Activated naive CD4-positive, alpha-beta T cell treated with anti-CD3 and anti-CD28 coated beads, Interleukin-2, amount 50 U/mL, for 72 hours (primary cell): ENCODE measurements around the gene OIT3. TPM values are rescaled to one million over a fixed set of nuclear protein-coding genes. Genes with fewer than 3 reads are reported as not detected.
A peak's percentile ranks its signal among the peaks of the same experiment; 100 is the strongest.
"Not testable (repeated sequence)": the region's sequence is repeated elsewhere in the genome, so short reads cannot be mapped to it uniquely, and the experiment has no call there.

Experiments used
- ATAC-seq, 2 donors: fragments of 150-1000 bp; cut with Tn5 transposase; 2 replicates each; pipeline ENCODE4 v1.10.0; 2021; ENCODE audit warnings: mild to moderate bottlenecking in 2 of 2, moderate library complexity in 2 of 2
- DNase-seq, 2 donors: peaks; one replicate each; pipeline ENCODE4 v3.0.0; 2021 to 2022; ENCODE audit warnings: low spot score in 2 of 2
- H3K27ac Mint-ChIP-seq, 2 donors: one replicate each; pipeline ENCODE4 v1.8.0; 2022; ENCODE audit warnings: mild to moderate bottlenecking in 2 of 2, mixed read lengths in 2 of 2
- H3K36me3 Mint-ChIP-seq, 2 donors: one replicate each; pipeline ENCODE4 v1.8.0; 2022; ENCODE audit warnings: mixed read lengths in 2 of 2
- H3K9me3 Mint-ChIP-seq, 2 donors: one replicate each; pipeline ENCODE4 v1.8.0; 2022; ENCODE audit warnings: mixed read lengths in 2 of 2
- total RNA-seq, 2 donors: library from RNA; stranded (reverse); gene quantifications; one replicate each; pipeline ENCODE4 v1.2.3, GENCODE V29; 2022

Gene OIT3
- total RNA-seq, 2 donors from 2014 or later, result not detected

- H3K27ac Mint-ChIP-seq, result peak overlapping the region in 1 of 2 donors; percentile 84
- no peak for ATAC-seq
- peaks cover 0 to 6% of the 10 kb centered on the region in 2 donors for H3K9me3 Mint-ChIP-seq
- H3K36me3 Mint-ChIP-seq, result peaks cover 14 to 24% of the 10 kb centered on the region in 2 donors
- no peak for DNase-seq
Observed at GRCh38 chr10:72888151-72888638, 5.3 kb upstream of the OIT3 start.

DNA sequence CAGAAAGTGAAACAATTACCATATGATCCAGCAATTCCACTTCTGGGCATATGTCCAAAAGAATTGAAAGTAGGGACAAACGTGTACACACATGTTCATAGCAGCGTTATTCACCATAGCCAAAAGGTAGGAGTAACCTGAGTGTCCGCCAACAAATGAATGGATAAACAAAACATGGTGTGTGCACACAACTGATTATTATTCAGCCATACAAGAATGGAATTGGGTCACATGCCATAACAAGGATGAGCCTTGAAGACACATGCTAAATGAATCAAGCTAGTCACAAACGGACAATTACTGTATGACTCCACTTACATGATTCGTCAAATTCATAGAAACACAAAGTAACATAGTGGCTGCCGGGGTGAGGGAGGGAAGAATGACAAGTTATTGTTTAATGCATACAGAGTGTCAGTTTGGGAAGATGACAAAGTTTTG is 4.1 kb upstream of the OIT3 start:
- DNase-seq (no peak), ATAC-seq (no peak)
- H3K9me3 Mint-ChIP-seq, result peaks cover 0 to 6% of the 10 kb centered on the region in 2 donors
- H3K27ac Mint-ChIP-seq, result no peak overlapping the region
- peaks cover 14 to 24% of the 10 kb centered on the region in 2 donors for H3K36me3 Mint-ChIP-seq

GRCh38 chr10:72890086-72890485 is 3.5 kb upstream of the OIT3 start:
- no peak for DNase-seq

GRCh38 chr10:72895236-72895850 is 1.8 kb downstream of the OIT3 start:
- Mint-ChIP-seq H3K27ac (no peak overlapping the region), H3K36me3 (no peaks in the 10 kb centered on the region), H3K9me3 (no peaks in the 10 kb centered on the region)
- ATAC-seq, result no peak
- DNase-seq, result no peak

More at GRCh38 chr10:72890086-72890485, 3.5 kb upstream of the OIT3 start:
- Mint-ChIP-seq H3K9me3 (peaks cover 0 to 6% of the 10 kb centered on the region in 2 donors), H3K27ac (no peak overlapping the region), H3K36me3 (peaks cover 14 to 24% of the 10 kb centered on the region in 2 donors)
- no peak for ATAC-seq

- no peak overlapping the region for H3K27ac Mint-ChIP-seq
- no peaks in the 10 kb centered on the region for H3K9me3 Mint-ChIP-seq
- no peak for ATAC-seq
Observed at GRCh38 chr10:72898616-72899015, 5.1 kb downstream of the OIT3 start.

DNA sequence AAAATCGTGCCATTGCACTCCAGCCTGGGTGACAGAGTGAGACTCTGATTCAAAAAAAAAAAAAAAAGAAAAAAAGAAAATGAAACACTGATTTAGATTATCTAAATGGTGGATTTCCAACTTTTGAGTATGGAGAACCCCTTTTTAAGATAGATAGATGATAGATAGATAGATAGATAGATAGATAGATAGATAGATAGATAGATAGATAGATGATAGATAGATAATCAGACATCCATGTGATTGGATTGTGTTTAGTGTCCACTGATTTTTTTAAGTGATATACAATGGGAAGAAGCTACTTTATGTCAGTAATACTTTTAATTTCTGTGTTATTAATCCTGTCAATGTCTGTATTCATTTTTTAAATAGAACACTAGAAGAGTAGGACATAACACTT is 6.0 kb downstream of the OIT3 start:
- DNase-seq (no peak), ATAC-seq (no peak)
- Mint-ChIP-seq H3K36me3 (no peaks in the 10 kb centered on the region), H3K9me3 (no peaks in the 10 kb centered on the region), H3K27ac (no peak overlapping the region)

More at GRCh38 chr10:72898616-72899015, 5.1 kb downstream of the OIT3 start:
- DNase-seq, result no peak
- no peaks in the 10 kb centered on the region for H3K36me3 Mint-ChIP-seq

GRCh38 chr10:72903941-72904446 is 10.5 kb downstream of the OIT3 start:
- DNase-seq, H3K27ac Mint-ChIP-seq, ATAC-seq, H3K9me3 Mint-ChIP-seq, H3K36me3 Mint-ChIP-seq: not testable (repeated sequence)

- ATAC-seq, result no peak
- no peak overlapping the region for H3K27ac Mint-ChIP-seq
Observed at GRCh38 chr10:72904806-72905205, 11.3 kb downstream of the OIT3 start.

DNA sequence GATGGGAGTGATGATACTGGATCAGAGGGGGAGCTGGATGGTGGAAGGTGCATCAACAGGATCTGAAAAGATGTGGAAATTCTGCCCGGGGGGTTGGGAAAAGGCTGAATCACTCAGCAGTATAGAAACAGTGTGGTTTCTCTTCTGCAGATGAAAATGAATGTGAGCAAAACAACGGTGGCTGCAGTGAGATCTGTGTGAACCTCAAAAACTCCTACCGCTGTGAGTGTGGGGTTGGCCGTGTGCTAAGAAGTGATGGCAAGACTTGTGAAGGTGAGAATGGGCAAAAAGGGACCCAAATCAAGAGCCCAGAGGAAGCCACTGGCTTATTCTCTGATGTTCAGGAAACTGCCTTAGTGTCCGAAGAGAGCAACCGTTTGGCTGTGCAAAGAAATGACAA is 12.9 kb downstream of the OIT3 start:
- DNase-seq (no peak), ATAC-seq (no peak)
- no peak overlapping the region for H3K27ac Mint-ChIP-seq
- H3K36me3 Mint-ChIP-seq, result no peaks in the 10 kb centered on the region
- no peaks in the 10 kb centered on the region for H3K9me3 Mint-ChIP-seq

More at GRCh38 chr10:72904806-72905205, 11.3 kb downstream of the OIT3 start:
- Mint-ChIP-seq H3K36me3 (no peaks in the 10 kb centered on the region), H3K9me3 (no peaks in the 10 kb centered on the region)
- no peak for DNase-seq

- Mint-ChIP-seq H3K9me3 (no peaks in the 10 kb centered on the region), H3K27ac (no peak overlapping the region), H3K36me3 (no peaks in the 10 kb centered on the region)
- ATAC-seq (no peak), DNase-seq (no peak)
Observed at GRCh38 chr10:72910705-72911104, 17.2 kb downstream of the OIT3 start.

- H3K36me3 Mint-ChIP-seq, result no peaks in the 10 kb centered on the region
Observed at GRCh38 chr10:72911758-72912157, 18.2 kb downstream of the OIT3 start.

GRCh38 chr10:72912736-72913135 is 19.2 kb downstream of the OIT3 start:
- H3K27ac Mint-ChIP-seq, result no peak overlapping the region
- ATAC-seq (no peak), DNase-seq (no peak)
- no peaks in the 10 kb centered on the region for H3K36me3 Mint-ChIP-seq
- H3K9me3 Mint-ChIP-seq, result no peaks in the 10 kb centered on the region

More at GRCh38 chr10:72911758-72912157, 18.2 kb downstream of the OIT3 start:
- Mint-ChIP-seq H3K9me3 (no peaks in the 10 kb centered on the region), H3K27ac (no peak overlapping the region)
- ATAC-seq (no peak), DNase-seq (no peak)

DNA sequence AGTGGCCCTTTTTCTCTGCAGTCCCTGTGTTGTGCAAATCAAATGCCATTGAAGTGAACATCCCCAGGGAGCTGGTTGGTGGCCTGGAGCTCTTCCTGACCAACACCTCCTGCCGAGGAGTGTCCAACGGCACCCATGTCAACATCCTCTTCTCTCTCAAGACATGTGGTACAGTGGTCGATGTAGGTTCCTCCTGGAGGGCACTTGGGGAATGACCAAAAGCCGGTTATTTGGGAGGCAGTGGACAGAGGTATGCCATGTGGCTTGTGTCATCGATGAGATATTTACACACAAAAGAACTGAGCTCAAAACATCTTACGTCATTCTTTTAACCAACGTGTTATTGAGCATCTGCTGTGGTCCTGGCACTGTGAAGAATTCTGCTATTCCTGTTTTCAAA is 19.7 kb downstream of the OIT3 start:
- no peaks in the 10 kb centered on the region for H3K9me3 Mint-ChIP-seq
- H3K27ac Mint-ChIP-seq, result no peak overlapping the region
- no peak for ATAC-seq
- no peaks in the 10 kb centered on the region for H3K36me3 Mint-ChIP-seq
- DNase-seq, result no peak

GRCh38 chr10:72917201-72917600 is 23.7 kb downstream of the OIT3 start:
- H3K36me3 Mint-ChIP-seq, result peaks cover 10 to 15% of the 10 kb centered on the region in 2 donors
- peaks cover 6 to 12% of the 10 kb centered on the region in 2 donors for H3K9me3 Mint-ChIP-seq
- ATAC-seq, H3K27ac Mint-ChIP-seq, DNase-seq: not testable (repeated sequence)

- DNase-seq, H3K27ac Mint-ChIP-seq, ATAC-seq: not testable (repeated sequence)
- Mint-ChIP-seq H3K9me3 (peaks cover 10 to 16% of the 10 kb centered on the region in 2 donors), H3K36me3 (peaks cover 10 to 20% of the 10 kb centered on the region in 2 donors)
Observed at GRCh38 chr10:72917803-72918332, 24.3 kb downstream of the OIT3 start.

GRCh38 chr10:72918352-72918751 is 24.8 kb downstream of the OIT3 start:
- Mint-ChIP-seq H3K9me3 (peaks cover 10 to 16% of the 10 kb centered on the region in 2 donors), H3K27ac (no peak overlapping the region)
- no peak for DNase-seq

DNA sequence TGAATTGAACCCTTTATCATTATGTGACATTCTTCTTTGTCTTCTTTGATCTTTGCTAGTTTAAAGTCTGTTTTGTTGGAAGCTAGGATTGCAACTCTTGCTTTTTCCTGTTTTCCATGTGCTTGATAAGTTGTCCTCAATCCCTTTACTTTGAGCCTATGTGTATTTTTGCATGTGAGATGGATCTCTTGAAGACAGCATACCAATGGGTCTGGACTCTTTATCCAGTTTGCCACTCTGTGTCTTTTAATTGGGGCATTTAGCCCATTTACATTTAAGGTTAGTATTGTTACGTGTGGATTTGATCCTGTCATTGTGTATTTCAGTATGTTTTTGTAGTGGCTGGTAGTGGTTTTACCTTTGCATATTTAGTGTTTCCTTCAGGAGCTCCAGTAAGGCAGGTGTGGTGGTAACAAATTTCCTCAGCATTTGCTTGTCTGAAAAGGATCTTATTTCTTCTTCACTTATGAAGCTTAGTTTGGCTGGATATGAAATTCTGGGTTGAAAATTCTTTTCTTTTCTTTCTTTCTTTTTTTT is 27.7 kb downstream of the OIT3 start:
- not testable (repeated sequence) for DNase-seq, H3K27ac Mint-ChIP-seq, ATAC-seq
- Mint-ChIP-seq H3K9me3 (peaks cover 10 to 16% of the 10 kb centered on the region in 2 donors), H3K36me3 (peaks cover 10 to 20% of the 10 kb centered on the region in 2 donors)

More at GRCh38 chr10:72918352-72918751, 24.8 kb downstream of the OIT3 start:
- peaks cover 10 to 20% of the 10 kb centered on the region in 2 donors for H3K36me3 Mint-ChIP-seq
- no peak for ATAC-seq
